Measurements from ENCODE around the gene SYDE1.
"Not testable (repeated sequence)": the region's sequence is repeated elsewhere in the genome, so short reads cannot be mapped to it uniquely, and the experiment has no call there.

Gene SYDE1

GRCh38 chr19:15096223-15096622, 11.0 kb upstream of the SYDE1 start:
- H3K79me2 ChIP-seq (ENCODE audit: insufficient read depth, low read length) = no peaks in the 10 kb centered on the region
- H3K9ac ChIP-seq (ENCODE audit: low read length) = no peak overlapping the region
- H3F3A ChIP-seq (ENCODE audit: insufficient read depth) = no peaks in the 10 kb centered on the region
- H3K4me3 ChIP-seq (ENCODE audit: insufficient read depth, low read length, poor library complexity, severe bottlenecking) = no peak overlapping the region
- H3K4me2 ChIP-seq (ENCODE audit: low read depth, low read length, poor library complexity, severe bottlenecking) = no peak overlapping the region
- no peak overlapping the region for H3K27ac ChIP-seq (ENCODE audit: low read depth, low read length)
- TF ChIP-seq, protein P1, sequence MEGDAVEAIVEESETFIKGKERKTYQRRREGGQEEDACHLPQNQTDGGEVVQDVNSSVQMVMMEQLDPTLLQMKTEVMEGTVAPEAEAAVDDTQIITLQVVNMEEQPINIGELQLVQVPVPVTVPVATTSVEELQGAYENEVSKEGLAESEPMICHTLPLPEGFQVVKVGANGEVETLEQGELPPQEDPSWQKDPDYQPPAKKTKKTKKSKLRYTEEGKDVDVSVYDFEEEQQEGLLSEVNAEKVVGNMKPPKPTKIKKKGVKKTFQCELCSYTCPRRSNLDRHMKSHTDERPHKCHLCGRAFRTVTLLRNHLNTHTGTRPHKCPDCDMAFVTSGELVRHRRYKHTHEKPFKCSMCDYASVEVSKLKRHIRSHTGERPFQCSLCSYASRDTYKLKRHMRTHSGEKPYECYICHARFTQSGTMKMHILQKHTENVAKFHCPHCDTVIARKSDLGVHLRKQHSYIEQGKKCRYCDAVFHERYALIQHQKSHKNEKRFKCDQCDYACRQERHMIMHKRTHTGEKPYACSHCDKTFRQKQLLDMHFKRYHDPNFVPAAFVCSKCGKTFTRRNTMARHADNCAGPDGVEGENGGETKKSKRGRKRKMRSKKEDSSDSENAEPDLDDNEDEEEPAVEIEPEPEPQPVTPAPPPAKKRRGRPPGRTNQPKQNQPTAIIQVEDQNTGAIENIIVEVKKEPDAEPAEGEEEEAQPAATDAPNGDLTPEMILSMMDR (IDR thresholded peaks at IDR 0.05; ENCODE audit: insufficient read depth, low read length, poor library complexity, severe bottlenecking) = no peak
- no peak for TF ChIP-seq EZH2phosphoT487 (conservative IDR thresholded peaks at IDR 0.05; ENCODE audit: low read length)
- H3K27me3 ChIP-seq (ENCODE audit: low read length) = no peaks in the 10 kb centered on the region
- no peaks in the 10 kb centered on the region for H4K20me1 ChIP-seq (ENCODE audit: low read depth, low read length)
- H3K9me2 ChIP-seq (replicated peaks; ENCODE audit: insufficient read depth, low read length) = no peaks in the 10 kb centered on the region
- H3K36me3 ChIP-seq (ENCODE audit: low read length) = no peaks in the 10 kb centered on the region
- no peaks in the 10 kb centered on the region for H3K9me3 ChIP-seq (ENCODE audit: insufficient read depth, low read length)
- no peak overlapping the region for H2AFZ ChIP-seq (ENCODE audit: low read depth, low read length, severe bottlenecking)

- not testable (repeated sequence) for H3K9me2 ChIP-seq (replicated peaks; ENCODE audit: insufficient read depth, low read length); H3K9me3 ChIP-seq (ENCODE audit: insufficient read depth, low read length); H3K4me2 ChIP-seq (ENCODE audit: low read depth, low read length, poor library complexity, severe bottlenecking); H3K36me3 ChIP-seq (ENCODE audit: low read length); H3K4me3 ChIP-seq (ENCODE audit: insufficient read depth, low read length, poor library complexity, severe bottlenecking); H2AFZ ChIP-seq (ENCODE audit: low read depth, low read length, severe bottlenecking); H3K27ac ChIP-seq (ENCODE audit: low read depth, low read length); H3K79me2 ChIP-seq (ENCODE audit: insufficient read depth, low read length); H3F3A ChIP-seq (ENCODE audit: insufficient read depth); H3K27me3 ChIP-seq (ENCODE audit: low read length); H3K9ac ChIP-seq (ENCODE audit: low read length); H4K20me1 ChIP-seq (ENCODE audit: low read depth, low read length)
Measured at GRCh38 chr19:15097980-15098379, 9.2 kb upstream of the SYDE1 start.

DNA sequence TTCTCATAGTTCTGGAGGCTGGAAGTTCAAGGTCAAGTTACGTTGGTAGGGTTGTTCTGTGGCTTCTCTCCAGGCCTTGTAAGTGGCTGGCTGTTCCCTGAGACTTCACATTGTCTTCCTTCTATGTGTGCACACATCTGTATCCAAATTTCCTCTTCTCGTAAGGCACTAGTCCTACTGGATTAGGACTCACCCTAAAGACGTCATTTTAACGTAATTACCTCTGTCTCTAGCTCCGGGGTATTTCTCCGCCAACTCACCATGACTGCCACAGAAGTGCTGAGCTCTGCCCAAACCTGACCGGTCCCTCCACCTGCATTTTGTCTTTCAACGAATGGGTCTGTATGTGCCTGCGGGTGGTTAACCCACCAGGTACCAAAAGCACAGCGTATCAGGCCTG, 8.7 kb upstream of the SYDE1 start:
- Histone ChIP-seq H3K79me2 (ENCODE audit: insufficient read depth, low read length) (no peaks in the 10 kb centered on the region), H3K9ac (ENCODE audit: low read length) (no peak overlapping the region), H2AFZ (ENCODE audit: low read depth, low read length, severe bottlenecking) (no peak overlapping the region), H3K9me2 (replicated peaks; ENCODE audit: insufficient read depth, low read length) (no peaks in the 10 kb centered on the region), H3K36me3 (ENCODE audit: low read length) (no peaks in the 10 kb centered on the region), H3K27ac (ENCODE audit: low read depth, low read length) (no peak overlapping the region), H4K20me1 (ENCODE audit: low read depth, low read length) (no peaks in the 10 kb centered on the region), H3F3A (ENCODE audit: insufficient read depth) (no peaks in the 10 kb centered on the region), H3K4me2 (ENCODE audit: low read depth, low read length, poor library complexity, severe bottlenecking) (no peak overlapping the region), H3K9me3 (ENCODE audit: insufficient read depth, low read length) (no peaks in the 10 kb centered on the region), H3K4me3 (ENCODE audit: insufficient read depth, low read length, poor library complexity, severe bottlenecking) (no peak overlapping the region), H3K27me3 (ENCODE audit: low read length) (no peaks in the 10 kb centered on the region)
- TF ChIP-seq, protein P1 (IDR thresholded peaks at IDR 0.05; ENCODE audit: insufficient read depth, low read length, poor library complexity, severe bottlenecking) = no peak
- TF ChIP-seq EZH2phosphoT487 (conservative IDR thresholded peaks at IDR 0.05; ENCODE audit: low read length) = no peak

GRCh38 chr19:15099017-15099582, 8.1 kb upstream of the SYDE1 start:
- TF ChIP-seq, protein P1 (IDR thresholded peaks at IDR 0.05; ENCODE audit: insufficient read depth, low read length, poor library complexity, severe bottlenecking) = no peak
- TF ChIP-seq EZH2phosphoT487 (conservative IDR thresholded peaks at IDR 0.05; ENCODE audit: low read length) = no peak
- H3K4me3 ChIP-seq (ENCODE audit: insufficient read depth, low read length, poor library complexity, severe bottlenecking) = no peak overlapping the region
- H3K36me3 ChIP-seq (ENCODE audit: low read length) = no peaks in the 10 kb centered on the region
- H3K79me2 ChIP-seq (ENCODE audit: insufficient read depth, low read length) = no peaks in the 10 kb centered on the region
- H3K27me3 ChIP-seq (ENCODE audit: low read length) = no peaks in the 10 kb centered on the region
- H3K9ac ChIP-seq (ENCODE audit: low read length) = no peak overlapping the region
- H3K9me2 ChIP-seq (replicated peaks; ENCODE audit: insufficient read depth, low read length) = no peaks in the 10 kb centered on the region
- no peak overlapping the region for H2AFZ ChIP-seq (ENCODE audit: low read depth, low read length, severe bottlenecking)
- H3K9me3 ChIP-seq (ENCODE audit: insufficient read depth, low read length) = no peaks in the 10 kb centered on the region
- H3K4me2 ChIP-seq (ENCODE audit: low read depth, low read length, poor library complexity, severe bottlenecking) = no peak overlapping the region
- H3K27ac ChIP-seq (ENCODE audit: low read depth, low read length) = no peak overlapping the region
- H3F3A ChIP-seq (ENCODE audit: insufficient read depth) = no peaks in the 10 kb centered on the region
- no peaks in the 10 kb centered on the region for H4K20me1 ChIP-seq (ENCODE audit: low read depth, low read length)
